DND-41 (cell line): ENCODE data around the gene UACA.

Experiments used
- ATAC-seq: fragments of 200-7000 bp; cut with Tn5 transposase; 3 replicates; pipeline ENCODE4 v1.9.1; 2021; ENCODE audit warnings: low read depth; ENCODE audit not compliant: insufficient read depth
- DNase-seq: peaks from one replicate; pipeline ENCODE4 v3.0.0-alpha.2; 2020
- H2AFZ ChIP-seq: 2 replicates; pipeline ENCODE4 v1.6.0; 2012; ENCODE audit warnings: low read depth, low read length
- H3K27ac ChIP-seq: 2 replicates; pipeline ENCODE4 v1.5.1; 2012; ENCODE audit warnings: low read length, inconsistent platforms
- H3K27me3 ChIP-seq: fragments of 200-600 bp; sonication (generic); 2 replicates; pipeline ENCODE4 v1.6.0; 2012; ENCODE audit warnings: low read length, mild to moderate bottlenecking, inconsistent platforms; ENCODE audit not compliant: insufficient read depth, poor library complexity
- H3K36me3 ChIP-seq: 2 replicates; pipeline ENCODE4 v1.5.1; 2012; ENCODE audit warnings: low read length, inconsistent platforms; ENCODE audit not compliant: insufficient read depth
- H3K4me1 ChIP-seq: 2 replicates; pipeline ENCODE4 v1.5.1; 2012; ENCODE audit warnings: mild to moderate bottlenecking, low read length; ENCODE audit not compliant: insufficient read depth
- H3K4me2 ChIP-seq: 2 replicates; pipeline ENCODE4 v1.6.0; 2012; ENCODE audit warnings: mild to moderate bottlenecking, moderate library complexity, low read length, inconsistent platforms; ENCODE audit not compliant: insufficient read depth
- H3K4me3 ChIP-seq, 2 experiments: fragments of 200-600 bp in 1 of 2; shearing (Covaris generic) in 1 of 2; 2 replicates each; pipeline ENCODE4 v1.5.1; 2012 to 2016; ENCODE audit warnings: inconsistent platforms in 2 of 2, low read length in 2 of 2, mild to moderate bottlenecking in 2 of 2, low read depth in 1 of 2, moderate library complexity in 1 of 2
- H3K79me2 ChIP-seq: 2 replicates; pipeline ENCODE4 v1.6.0; 2012; ENCODE audit warnings: low read length, inconsistent platforms; ENCODE audit not compliant: insufficient read depth
- H3K9ac ChIP-seq: 2 replicates; pipeline ENCODE4 v1.6.0; 2012; ENCODE audit warnings: low read depth, mild to moderate bottlenecking, inconsistent platforms, low read length, moderate library complexity
- H3K9me3 ChIP-seq: 2 replicates; pipeline ENCODE4 v1.5.1; 2012; ENCODE audit warnings: low read length, moderate library complexity, mild to moderate bottlenecking, inconsistent platforms; ENCODE audit not compliant: insufficient read depth, severe bottlenecking
- H4K20me1 ChIP-seq: 2 replicates; pipeline ENCODE4 v1.6.0; 2012; ENCODE audit warnings: low read length; ENCODE audit not compliant: insufficient read depth
- EZH2 ChIP-seq: IDR thresholded peaks from 3 replicates; pipeline ENCODE4 v1.6.1; 2012; ENCODE audit warnings: borderline replicate concordance, low read depth, mild to moderate bottlenecking, moderate library complexity, low read length, inconsistent platforms; ENCODE audit not compliant: severe bottlenecking
- TF ChIP-seq, protein P1 (sequence below): IDR thresholded peaks from 2 replicates; pipeline ENCODE4 v1.5.1; 2012; ENCODE audit warnings: borderline replicate concordance, low read length, moderate library complexity, mild to moderate bottlenecking; ENCODE audit not compliant: poor library complexity, severe bottlenecking; ENCODE audit errors: extremely low read depth

UACA gene

DNA sequence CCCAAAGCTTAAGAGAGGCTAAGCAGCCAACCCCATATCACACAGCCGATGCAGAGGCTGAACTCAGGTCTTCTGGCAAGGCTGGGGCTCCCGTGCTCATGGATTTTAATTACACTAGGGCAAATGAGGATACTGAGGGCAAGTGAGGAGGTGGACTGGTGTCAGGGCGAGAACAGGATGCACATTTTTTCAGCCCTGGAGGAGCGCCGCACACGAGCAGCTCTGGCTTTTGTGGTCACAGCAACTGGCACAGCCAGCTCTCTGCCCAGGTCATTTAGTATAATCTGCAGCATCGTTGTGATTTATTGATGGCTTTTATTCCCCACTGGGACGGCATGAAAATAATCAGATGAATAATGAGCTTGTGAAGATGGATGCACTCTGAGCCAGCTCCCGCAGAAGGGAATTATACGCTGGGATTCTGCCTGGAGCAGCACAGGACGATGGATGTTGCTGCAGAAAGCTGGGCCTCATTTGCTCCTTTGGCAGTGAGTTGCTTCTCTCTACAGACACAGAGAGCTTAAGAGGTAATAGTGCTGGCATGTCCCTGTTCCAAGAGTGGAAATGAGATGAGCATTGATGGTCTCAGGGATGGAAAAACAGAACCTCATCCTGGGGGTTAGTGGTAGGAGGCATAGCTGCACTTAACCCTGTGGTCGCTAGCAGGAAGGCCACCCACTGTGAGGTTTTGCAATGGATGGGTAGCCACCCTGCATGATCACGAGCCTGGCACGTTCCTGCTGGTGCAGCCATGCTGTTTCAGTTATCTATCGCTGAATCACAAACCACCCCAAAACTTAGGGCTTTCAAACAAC is 135.4 kb downstream of the UACA start:
- DNase-seq (no peak), ATAC-seq (no peak)
- no peaks in the 10 kb centered on the region for H3K27me3 ChIP-seq
- H3K36me3 ChIP-seq, result no peaks in the 10 kb centered on the region
- no peak overlapping the region for H2AFZ ChIP-seq
- no peak for TF ChIP-seq EZH2
- TF ChIP-seq, protein P1, sequence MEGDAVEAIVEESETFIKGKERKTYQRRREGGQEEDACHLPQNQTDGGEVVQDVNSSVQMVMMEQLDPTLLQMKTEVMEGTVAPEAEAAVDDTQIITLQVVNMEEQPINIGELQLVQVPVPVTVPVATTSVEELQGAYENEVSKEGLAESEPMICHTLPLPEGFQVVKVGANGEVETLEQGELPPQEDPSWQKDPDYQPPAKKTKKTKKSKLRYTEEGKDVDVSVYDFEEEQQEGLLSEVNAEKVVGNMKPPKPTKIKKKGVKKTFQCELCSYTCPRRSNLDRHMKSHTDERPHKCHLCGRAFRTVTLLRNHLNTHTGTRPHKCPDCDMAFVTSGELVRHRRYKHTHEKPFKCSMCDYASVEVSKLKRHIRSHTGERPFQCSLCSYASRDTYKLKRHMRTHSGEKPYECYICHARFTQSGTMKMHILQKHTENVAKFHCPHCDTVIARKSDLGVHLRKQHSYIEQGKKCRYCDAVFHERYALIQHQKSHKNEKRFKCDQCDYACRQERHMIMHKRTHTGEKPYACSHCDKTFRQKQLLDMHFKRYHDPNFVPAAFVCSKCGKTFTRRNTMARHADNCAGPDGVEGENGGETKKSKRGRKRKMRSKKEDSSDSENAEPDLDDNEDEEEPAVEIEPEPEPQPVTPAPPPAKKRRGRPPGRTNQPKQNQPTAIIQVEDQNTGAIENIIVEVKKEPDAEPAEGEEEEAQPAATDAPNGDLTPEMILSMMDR, result no peak
- no peak overlapping the region for H3K4me3 ChIP-seq
- no peaks in the 10 kb centered on the region for H4K20me1 ChIP-seq
- H3K9me3 ChIP-seq, result no peaks in the 10 kb centered on the region
- no peaks in the 10 kb centered on the region for H3K79me2 ChIP-seq
- H3K27ac ChIP-seq, result no peak overlapping the region
- H3K4me2 ChIP-seq, result no peak overlapping the region
- H3K4me1 ChIP-seq, result no peaks in the 10 kb centered on the region
- no peak overlapping the region for H3K9ac ChIP-seq

DNA sequence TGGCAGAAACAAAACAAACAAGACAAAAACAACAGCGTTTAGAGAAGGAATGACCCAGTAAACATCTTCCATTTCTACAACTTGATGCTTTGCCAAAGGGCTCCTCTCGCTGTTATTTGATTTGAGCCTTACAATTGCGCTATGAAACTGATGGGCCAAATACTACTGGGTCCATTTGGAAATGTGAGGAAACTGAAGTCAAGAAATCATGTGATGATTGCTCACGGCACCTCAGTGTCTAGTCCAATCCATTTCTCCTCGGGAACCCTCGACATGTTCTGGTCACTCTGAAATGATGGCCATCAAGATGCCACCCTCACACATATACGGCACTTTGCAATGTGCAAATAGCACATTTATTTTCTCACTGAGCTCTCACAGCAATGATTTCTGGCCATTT is 136.0 kb downstream of the UACA start:
- H3K4me1 ChIP-seq, result no peaks in the 10 kb centered on the region

GRCh38 chr15:70625438-70625837 is 137.9 kb downstream of the UACA start:
- ATAC-seq (no peak), DNase-seq (no peak)

More for the DNA sequence above, 136.0 kb downstream of the UACA start:
- no peaks in the 10 kb centered on the region for H3K36me3 ChIP-seq
- H2AFZ ChIP-seq, result no peak overlapping the region
- no peaks in the 10 kb centered on the region for H3K27me3 ChIP-seq
- no peaks in the 10 kb centered on the region for H4K20me1 ChIP-seq
- H3K4me2 ChIP-seq, result no peak overlapping the region
- H3K9me3 ChIP-seq, result no peaks in the 10 kb centered on the region
- no peak overlapping the region for H3K27ac ChIP-seq
- H3K79me2 ChIP-seq, result no peaks in the 10 kb centered on the region
- no peak overlapping the region for H3K9ac ChIP-seq
- TF ChIP-seq, protein P1, result no peak
- no peak for TF ChIP-seq EZH2
- DNase-seq, result no peak
- H3K4me3 ChIP-seq, result no peak overlapping the region
- no peak for ATAC-seq

More at GRCh38 chr15:70625438-70625837, 137.9 kb downstream of the UACA start:
- H3K27me3 ChIP-seq, result no peaks in the 10 kb centered on the region
- H3K4me3 ChIP-seq, result no peak overlapping the region
- no peak overlapping the region for H3K4me2 ChIP-seq
- H3K9ac ChIP-seq, result no peak overlapping the region
- H2AFZ ChIP-seq, result no peak overlapping the region
- no peak overlapping the region for H3K27ac ChIP-seq
- no peaks in the 10 kb centered on the region for H3K79me2 ChIP-seq
- H3K36me3 ChIP-seq, result no peaks in the 10 kb centered on the region
- no peak for TF ChIP-seq EZH2
- TF ChIP-seq, protein P1, result no peak
- no peaks in the 10 kb centered on the region for H3K4me1 ChIP-seq
- peaks cover 4% of the 10 kb centered on the region for H3K9me3 ChIP-seq
- no peaks in the 10 kb centered on the region for H4K20me1 ChIP-seq
